Kidney (tissue), 14 donors: ENCODE measurements around the gene KCNE4. TPM values are rescaled to one million over a fixed set of nuclear protein-coding genes. Genes with fewer than 3 reads are reported as not detected.

Experiments
- DNase-seq, 5 donors: peaks; one replicate each; pipeline ENCODE4 v3.0.0-alpha.2; 2013 to 2020
- FAIRE-seq: peaks from 2 replicates; lab custom pipeline; 2012; peaks lifted over from hg19 to GRCh38; lab: Jason Lieb, UNC
- H3K27ac ChIP-seq, 2 donors: one replicate each; pipeline ENCODE4 v1.7.0; 2013; ENCODE audit warnings: low read depth in 2 of 2, low read length in 2 of 2, inconsistent platforms in 1 of 2
- H3K27me3 ChIP-seq: one replicate; pipeline ENCODE4 v1.7.1; 2013; ENCODE audit warnings: low read length, inconsistent platforms; ENCODE audit not compliant: control insufficient read depth, insufficient read depth
- H3K36me3 ChIP-seq, 3 donors: one replicate each; pipeline versions ENCODE4 v1.7.0 to v1.7.1; 2013; ENCODE audit warnings: low read length in 3 of 3, control low read depth in 1 of 3, inconsistent platforms in 1 of 3; ENCODE audit not compliant: insufficient read depth in 3 of 3, control insufficient read depth in 2 of 3
- H3K4me1 ChIP-seq, 3 donors: one replicate each; pipeline versions ENCODE4 v1.7.0 to v1.7.1; 2013; ENCODE audit warnings: low read length in 3 of 3, inconsistent platforms in 1 of 3, low read depth in 1 of 3; ENCODE audit not compliant: control insufficient read depth in 2 of 3, insufficient read depth in 2 of 3
- H3K4me3 ChIP-seq, 3 donors: one replicate each; pipeline versions ENCODE4 v1.7.0 to v1.8.1; 2013; ENCODE audit warnings: low read length in 3 of 3, control low read depth in 1 of 3, inconsistent platforms in 1 of 3
- H3K9ac ChIP-seq, 3 donors: one replicate each; pipeline versions ENCODE4 v1.7.0 to v1.7.1; 2013; ENCODE audit warnings: low read length in 3 of 3, control low read depth in 1 of 3, inconsistent platforms in 1 of 3
- H3K9me3 ChIP-seq, 3 donors: one replicate each; pipeline versions ENCODE4 v1.7.0 to v1.7.1; 2013; ENCODE audit warnings: low read length in 3 of 3, control low read depth in 1 of 3, inconsistent platforms in 1 of 3; ENCODE audit not compliant: control insufficient read depth in 2 of 3, insufficient read depth in 1 of 3
- CTCF ChIP-seq: IDR thresholded peaks from 3 replicates; pipeline ENCODE4 v1.5.1; 2012; ENCODE audit warnings: mild to moderate bottlenecking, moderate library complexity, borderline replicate concordance; ENCODE audit not compliant: insufficient read depth; ENCODE audit errors: extremely low read depth
- intact Hi-C: fragments of 100-400 bp; cut with DNase I; formaldehyde crosslinking; loops from one replicate; pipeline ENCODE4 v1.11.1; 2022
- polyA plus RNA-seq: library from polyadenylated mRNA; stranded (reverse); fragments of 350-450 nt; fragmentation: Illumina TruSeq; extraction: RNeasy Lipid Tissue Mini Kit (QIAGEN cat#74804); gene quantifications from one replicate; pipeline ENCODE4 v1.2.3, GENCODE V29; 2014; ENCODE audit warnings: low read depth, low replicate concordance; ENCODE audit not compliant: insufficient read depth
- total RNA-seq: library from RNA; stranded (reverse); fragmentation: NEBNext Ultra II Directional; extraction: Animal tissue kit (Norgen Biotek cat#: 25700); gene quantifications from one replicate; pipeline ENCODE4 v1.2.1, GENCODE V29; 2021
- donor health status: control.
- donor health status: control.
- donor health status: control.
- donor health status: control.
- donor health status: control.
- donor health status: DM: yes; HTN: yes; CAD: no.
- donor health status: Normal renal cell carcinoma (clear cell type).

KCNE4 gene
- total and polyA plus RNA-seq, 2 donors from 2014 or later: 4.0 to 4.2 TPM

GRCh38 chr2:223086370-223086981, 34.5 kb downstream of the KCNE4 start:
- intact Hi-C loops: no loop called here
- no peak overlapping the region for H3K4me3 ChIP-seq
- H3K27me3 ChIP-seq: no peaks in the 10 kb centered on the region
- H3K4me1 ChIP-seq: no peaks in the 10 kb centered on the region
- FAIRE-seq (no peak), DNase-seq (no peak)
- H3K9ac ChIP-seq: no peak overlapping the region
- no peak for TF ChIP-seq CTCF
- no peaks in the 10 kb centered on the region for H3K36me3 ChIP-seq
- H3K9me3 ChIP-seq: no peaks in the 10 kb centered on the region
- H3K27ac ChIP-seq: no peak overlapping the region

GRCh38 chr2:223087466-223087865, 35.5 kb downstream of the KCNE4 start:
- H3K27me3 ChIP-seq: no peaks in the 10 kb centered on the region
- intact Hi-C loops: no loop called here
- H3K9me3 ChIP-seq: no peaks in the 10 kb centered on the region
- no peaks in the 10 kb centered on the region for H3K36me3 ChIP-seq
- DNase-seq: no peak
- no peak for FAIRE-seq
- H3K4me3 ChIP-seq: no peak overlapping the region
- H3K27ac ChIP-seq: no peak overlapping the region
- TF ChIP-seq CTCF: no peak
- H3K9ac ChIP-seq: no peak overlapping the region
- peaks cover 0 to 2% (median 0%) of the 10 kb centered on the region in 3 donors for H3K4me1 ChIP-seq

- Histone ChIP-seq H3K27ac (no peak overlapping the region), H3K9me3 (no peaks in the 10 kb centered on the region), H3K4me1 (peaks cover 0 to 2% (median 0%) of the 10 kb centered on the region in 3 donors), H3K9ac (no peak overlapping the region), H3K36me3 (no peaks in the 10 kb centered on the region), H3K27me3 (no peaks in the 10 kb centered on the region), H3K4me3 (no peak overlapping the region)
- TF ChIP-seq CTCF: no peak
- no peak for FAIRE-seq
- DNase-seq: peak in 1 of 5 donors; percentile 9
- intact Hi-C loops: no loop called here
Measured at GRCh38 chr2:223088866-223089265, 36.9 kb downstream of the KCNE4 start.

GRCh38 chr2:223090039-223090438, 38.0 kb downstream of the KCNE4 start:
- no peak overlapping the region for H3K27ac ChIP-seq

More at GRCh38 chr2:223090039-223090438, 38.0 kb downstream of the KCNE4 start:
- intact Hi-C loops: no loop called here
- TF ChIP-seq CTCF: no peak
- Histone ChIP-seq H3K27me3 (no peaks in the 10 kb centered on the region), H3K36me3 (no peaks in the 10 kb centered on the region), H3K4me1 (peaks cover 0 to 2% (median 0%) of the 10 kb centered on the region in 3 donors), H3K9me3 (no peaks in the 10 kb centered on the region), H3K4me3 (no peak overlapping the region), H3K9ac (no peak overlapping the region)
- FAIRE-seq (no peak), DNase-seq (no peak)
